ENCODE data around the gene ANO7.

- TF ChIP-seq POLR2A (IDR thresholded peaks at IDR 0.05) (no peak), CTCF (IDR thresholded peaks at IDR 0.05) (no peak)
Observed at GRCh38 chr2:241156971-241157441, 31.5 kb upstream of the ANO7 start.
